ENCODE data around the gene MCTP1. TPM values are rescaled to one million over a fixed set of nuclear protein-coding genes. Genes with fewer than 3 reads are reported as not detected.
A peak's percentile ranks its signal among the peaks of the same experiment; 100 is the strongest.

The MCTP1 gene
- total and polyA plus RNA-seq, 2 of the 8 experiments (the other 6 are each of a cell fraction or from before 2014, with no cell fraction given) = 0.56 to 3.4 TPM

DNA sequence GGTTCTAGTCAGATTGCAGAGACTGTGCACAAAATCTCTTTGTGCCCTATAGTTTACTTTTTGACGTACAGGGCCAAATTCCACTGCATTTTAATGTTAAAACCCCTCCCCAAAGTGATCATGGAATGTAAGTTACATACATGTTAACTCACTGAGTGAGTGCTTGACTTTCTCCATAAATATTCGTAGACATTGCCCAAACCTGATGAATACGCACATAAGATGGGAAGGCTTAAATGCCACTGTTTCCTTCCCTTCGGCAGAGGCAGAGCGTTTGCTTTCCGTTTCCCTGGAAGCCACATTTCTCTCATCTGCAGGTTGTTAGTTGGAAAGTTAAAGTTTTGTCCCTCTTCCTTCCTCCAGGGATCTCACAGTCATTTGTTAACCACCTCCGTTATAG, 286.2 kb downstream of the MCTP1 start:
- no peak overlapping the region for H2AK5ac ChIP-seq (ENCODE audit: low read depth, low read length)
- FAIRE-seq (no peak), DNase-seq (ENCODE audit: low read depth in 1 of 2, low spot score in 2 of 2) (no peak)
- peaks cover under 1 to 9% of the 10 kb centered on the region in 2 experiments for H3K9me3 ChIP-seq (ENCODE audit: insufficient read depth in 2 of 2, low read depth in 1 of 2, low read length in 1 of 2)
- no peak overlapping the region for H3K4ac ChIP-seq (replicated peaks; ENCODE audit: insufficient read length, low read depth, low read length)
- no peak overlapping the region for H3K4me2 ChIP-seq (ENCODE audit: insufficient read depth in 1 of 2, low read depth in 2 of 2, low read length in 2 of 2)
- no peak overlapping the region for H4K8ac ChIP-seq (ENCODE audit: extremely low read depth, insufficient read depth, low read length)
- H2BK120ac ChIP-seq (replicated peaks; ENCODE audit: low read depth, low read length) = no peak overlapping the region
- no peaks in the 10 kb centered on the region for H3K79me1 ChIP-seq (ENCODE audit: low read depth, low read length)
- no peak overlapping the region for H2BK20ac ChIP-seq (ENCODE audit: low read length)
- ChIA-PET CTCF (ENCODE audit: partially characterized antibody) (no interaction called here), POLR2A (ENCODE audit: partially characterized antibody) (no interaction called here)
- H3K23me2 ChIP-seq (ENCODE audit: low read depth, low read length) = no peaks in the 10 kb centered on the region
- no peak overlapping the region for H3K56ac ChIP-seq (replicated peaks; ENCODE audit: insufficient read length, low read depth, low read length)
- H4K20me1 ChIP-seq (replicated peaks in 1 of 2; ENCODE audit: control insufficient read depth in 1 of 2, insufficient read depth in 2 of 2, low read length in 2 of 2) = no peaks in the 10 kb centered on the region
- no peak overlapping the region for H4K91ac ChIP-seq (replicated peaks; ENCODE audit: insufficient read length, low read length)
- no peak overlapping the region for H3K9ac ChIP-seq (replicated peaks in 1 of 4; ENCODE audit: extremely low read depth in 1 of 4, low read depth in 3 of 4, low read length in 3 of 4)
- H2AFZ ChIP-seq (ENCODE audit: low read length) = 0 out of 2 replicates have a peak overlapping the region, but pooled peaks have one; percentile 49
- TF ChIP-seq PHF8 (conservative IDR thresholded peaks at IDR 0.05; ENCODE audit: low read depth, low read length) (no peak), BACH1 (IDR thresholded peaks at IDR 0.05; ENCODE audit: low read length) (no peak), CHD2 (IDR thresholded peaks at IDR 0.05; ENCODE audit: low read length) (no peak), CHD1 (IDR thresholded peaks at IDR 0.05; ENCODE audit: low read depth, low read length) (no peak)
- H3K27me3 ChIP-seq (replicated peaks in 1 of 4; ENCODE audit: control insufficient read depth in 3 of 4, extremely low read depth in 1 of 4, insufficient read depth in 3 of 4, low read length in 3 of 4) = no peaks in the 10 kb centered on the region
- peaks cover 0 to 2% (median 0%) of the 10 kb centered on the region in 4 experiments; a peak in 2 of 7 replicates for H3K4me1 ChIP-seq (replicated peaks in 1 of 4; ENCODE audit: control insufficient read depth in 3 of 4, insufficient read depth in 4 of 4, low read length in 3 of 4)
- H3K36me3 ChIP-seq (ENCODE audit: control insufficient read depth in 2 of 4, insufficient read depth in 4 of 4, low read length in 3 of 4) = no peaks in the 10 kb centered on the region
- no peak overlapping the region for H4K5ac ChIP-seq (ENCODE audit: insufficient read length, low read depth, low read length)
- no peak overlapping the region for H3K14ac ChIP-seq (ENCODE audit: insufficient read length)
- H3K18ac ChIP-seq (ENCODE audit: extremely low read depth, low read length) = no peak overlapping the region
- no peak overlapping the region for H3K23ac ChIP-seq (ENCODE audit: insufficient read length)
- H2BK5ac ChIP-seq (ENCODE audit: low read depth, low read length) = no peak overlapping the region
- no peak overlapping the region for H3K27ac ChIP-seq (ENCODE audit: low read depth, low read length)
- H3K79me2 ChIP-seq (ENCODE audit: control insufficient read depth in 1 of 2, insufficient read depth in 2 of 2, low read length in 2 of 2) = no peaks in the 10 kb centered on the region
- no peak overlapping the region for H2BK12ac ChIP-seq (ENCODE audit: low read depth, low read length)
- no peak overlapping the region for H3K4me3 ChIP-seq (ENCODE audit: extremely low read depth in 1 of 4, insufficient read depth in 2 of 4, low read depth in 3 of 4, low read length in 4 of 4)
- no peak overlapping the region for H2BK15ac ChIP-seq (ENCODE audit: low read length)
- 71% methylated on average over 7 of the region's 7 CpGs; no CpG with 5 or more reads in 1 of the 2 experiments for WGBS, 2 experiments (ENCODE audit: extremely low coverage in 1 of 2, insufficient coverage in 1 of 2, insufficient read length in 1 of 2, insufficient replicate concordance in 2 of 2, low coverage in 1 of 2, low lambda C conversion rate in 2 of 2, missing lambda C conversion rate in 1 of 2)

Data from H1 (cell line).